Endodermal cell (in vitro differentiated cells): Measurements from ENCODE around the gene PC. TPM values are rescaled to one million over a fixed set of nuclear protein-coding genes. Genes with fewer than 3 reads are reported as not detected.

ENCODE experiments used
- DNase-seq: peaks from one replicate; pipeline ENCODE4 v3.0.0-alpha.2; 2017
- H3K27ac ChIP-seq: 2 replicates; pipeline ENCODE4 v1.5.1; 2013; ENCODE audit warnings: mild to moderate bottlenecking, low read depth, low read length, moderate library complexity
- H3K27me3 ChIP-seq: 2 replicates; pipeline ENCODE4 v1.6.1; 2013; ENCODE audit warnings: mild to moderate bottlenecking, low read length, moderate library complexity; ENCODE audit not compliant: insufficient read depth, control insufficient read depth, poor library complexity, severe bottlenecking
- H3K36me3 ChIP-seq: 2 replicates; pipeline ENCODE4 v1.7.0; 2013; ENCODE audit warnings: mild to moderate bottlenecking, low read length, moderate library complexity; ENCODE audit not compliant: control insufficient read depth, insufficient read depth
- H3K4me1 ChIP-seq: one replicate; pipeline ENCODE4 v1.7.0; 2013; ENCODE audit warnings: low read length; ENCODE audit not compliant: control insufficient read depth, insufficient read depth
- H3K4me3 ChIP-seq: 2 replicates; pipeline ENCODE4 v1.5.1; 2013; ENCODE audit warnings: mild to moderate bottlenecking, low read length, moderate library complexity
- H3K9ac ChIP-seq: 2 replicates; pipeline ENCODE4 v1.6.1; 2013; ENCODE audit warnings: mild to moderate bottlenecking, low read length, moderate library complexity; ENCODE audit not compliant: poor library complexity, severe bottlenecking; ENCODE audit errors: extremely low read depth
- H3K9me3 ChIP-seq: 2 replicates; pipeline ENCODE4 v1.6.1; 2013; ENCODE audit warnings: mild to moderate bottlenecking, low read length, moderate library complexity; ENCODE audit not compliant: control insufficient read depth
- H3K27ac Mint-ChIP-seq: 2 replicates; pipeline ENCODE4 v1.8.0; 2020; ENCODE audit warnings: mixed read lengths
- H3K27me3 Mint-ChIP-seq: 2 replicates; pipeline ENCODE4 v1.8.0; 2021; ENCODE audit warnings: mild to moderate bottlenecking, mixed read lengths; ENCODE audit not compliant: insufficient read depth
- H3K36me3 Mint-ChIP-seq: 2 replicates; pipeline ENCODE4 v1.8.0; 2020; ENCODE audit warnings: low read depth, mixed read lengths
- H3K4me1 Mint-ChIP-seq: 2 replicates; pipeline ENCODE4 v1.8.0; 2020; ENCODE audit warnings: mixed read lengths
- H3K4me3 Mint-ChIP-seq: 2 replicates; pipeline ENCODE4 v1.8.0; 2020; ENCODE audit warnings: mild to moderate bottlenecking, moderate library complexity, mixed read lengths
- H3K9me3 Mint-ChIP-seq: 2 replicates; pipeline ENCODE4 v1.8.0; 2020; ENCODE audit warnings: mild to moderate bottlenecking, mixed read lengths
- WGBS, 2 experiments: methylation state at CpG; one replicate each; pipeline versions ENCODE4 v1.1.5 to v1.1.7; 2013; ENCODE audit warnings: missing lambda C conversion rate in 2 of 2, mixed read lengths in 1 of 2; ENCODE audit not compliant: insufficient coverage in 1 of 2, insufficient read length in 1 of 2; 5-methylcytosine and 5-hydroxymethylcytosine counted together
- total RNA-seq, 2 donors: library from RNA; stranded (reverse); fragmentation: NEBNext Ultra II Directional in 1 of 2; extraction: Animal tissue kit (Norgen Biotek cat#: 25700) in 1 of 2; gene quantifications; 2 replicates in 1 of 2; 3 replicates in 1 of 2; pipeline ENCODE4 v1.2.1, GENCODE V29; 2021
- TF ChIP-seq, protein P1 (sequence below): fragments of 200-600 bp; sonication (generic); conservative IDR thresholded peaks from 2 replicates; pipeline ENCODE4 v1.5.0; 2021; ENCODE audit warnings: antibody characterized with exemption, mild to moderate bottlenecking

Gene PC
- total RNA-seq, 2 donors from 2014 or later: 21.9 to 24.4 TPM

DNA sequence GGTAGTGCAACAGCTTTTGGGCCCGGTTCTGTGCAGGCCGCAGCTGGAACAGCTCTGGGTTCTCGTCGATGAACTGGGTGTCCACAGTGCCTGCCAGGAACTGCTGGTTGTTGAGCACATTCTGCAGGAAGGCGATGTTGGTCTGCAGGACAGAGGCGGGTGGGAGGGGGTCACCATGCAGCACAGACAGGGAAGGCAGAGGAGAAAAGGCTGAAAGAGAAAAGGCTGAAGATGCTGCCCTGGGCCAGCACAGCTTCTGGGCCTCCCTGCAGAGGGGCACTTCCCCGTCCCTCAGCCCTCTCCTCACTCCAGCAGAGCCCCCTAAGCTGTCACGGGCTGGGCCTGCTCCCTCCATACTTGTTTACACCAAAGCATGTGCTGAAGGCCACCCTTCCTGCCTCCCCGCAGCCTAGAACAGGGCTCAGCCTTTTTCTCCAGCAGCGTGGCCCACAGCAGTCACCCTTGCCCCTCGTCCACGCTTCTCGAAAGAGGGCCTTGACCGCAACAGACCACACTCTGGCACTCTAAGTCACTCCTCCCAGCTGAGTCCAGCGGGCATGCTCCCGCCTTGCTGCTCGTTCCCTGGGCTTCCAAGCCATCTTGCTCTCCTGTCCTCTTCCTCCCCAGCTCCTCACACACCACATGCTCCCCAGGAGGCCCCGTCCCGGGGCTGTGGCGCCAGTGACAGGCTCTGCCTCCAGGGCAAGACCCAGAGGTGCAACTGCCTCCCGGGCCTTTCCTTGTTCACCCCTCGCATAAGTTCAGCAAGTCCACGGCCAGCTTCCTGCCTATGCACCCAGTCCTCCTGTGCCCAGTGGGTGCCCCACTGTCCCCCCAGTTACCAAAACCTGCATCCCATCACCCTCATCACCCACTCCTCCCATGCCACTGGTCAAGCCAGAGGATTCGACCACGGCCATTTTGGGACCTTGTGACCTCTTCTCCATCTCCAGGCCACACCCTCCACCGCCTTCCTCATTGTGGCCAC, 104.6 kb downstream of the PC start:
- H3K36me3 ChIP-seq: no peaks in the 10 kb centered on the region
- Mint-ChIP-seq H3K27me3 (no peaks in the 10 kb centered on the region), H3K36me3 (no peaks in the 10 kb centered on the region), H3K27ac (no peak overlapping the region), H3K4me1 (peaks cover 4% of the 10 kb centered on the region), H3K9me3 (no peaks in the 10 kb centered on the region), H3K4me3 (no peak overlapping the region)
- H3K4me1 ChIP-seq: no peaks in the 10 kb centered on the region
- no peaks in the 10 kb centered on the region for H3K27me3 ChIP-seq
- H3K27ac ChIP-seq: no peak overlapping the region
- 91 to 92% methylated on average over 20 to 26 of the region's 26 CpGs for WGBS, 2 experiments
- H3K9me3 ChIP-seq: no peaks in the 10 kb centered on the region
- no peak overlapping the region for H3K9ac ChIP-seq
- no peak overlapping the region for H3K4me3 ChIP-seq
- TF ChIP-seq, protein P1, sequence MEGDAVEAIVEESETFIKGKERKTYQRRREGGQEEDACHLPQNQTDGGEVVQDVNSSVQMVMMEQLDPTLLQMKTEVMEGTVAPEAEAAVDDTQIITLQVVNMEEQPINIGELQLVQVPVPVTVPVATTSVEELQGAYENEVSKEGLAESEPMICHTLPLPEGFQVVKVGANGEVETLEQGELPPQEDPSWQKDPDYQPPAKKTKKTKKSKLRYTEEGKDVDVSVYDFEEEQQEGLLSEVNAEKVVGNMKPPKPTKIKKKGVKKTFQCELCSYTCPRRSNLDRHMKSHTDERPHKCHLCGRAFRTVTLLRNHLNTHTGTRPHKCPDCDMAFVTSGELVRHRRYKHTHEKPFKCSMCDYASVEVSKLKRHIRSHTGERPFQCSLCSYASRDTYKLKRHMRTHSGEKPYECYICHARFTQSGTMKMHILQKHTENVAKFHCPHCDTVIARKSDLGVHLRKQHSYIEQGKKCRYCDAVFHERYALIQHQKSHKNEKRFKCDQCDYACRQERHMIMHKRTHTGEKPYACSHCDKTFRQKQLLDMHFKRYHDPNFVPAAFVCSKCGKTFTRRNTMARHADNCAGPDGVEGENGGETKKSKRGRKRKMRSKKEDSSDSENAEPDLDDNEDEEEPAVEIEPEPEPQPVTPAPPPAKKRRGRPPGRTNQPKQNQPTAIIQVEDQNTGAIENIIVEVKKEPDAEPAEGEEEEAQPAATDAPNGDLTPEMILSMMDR: no peak
- peak; percentile 46 for DNase-seq

DNA sequence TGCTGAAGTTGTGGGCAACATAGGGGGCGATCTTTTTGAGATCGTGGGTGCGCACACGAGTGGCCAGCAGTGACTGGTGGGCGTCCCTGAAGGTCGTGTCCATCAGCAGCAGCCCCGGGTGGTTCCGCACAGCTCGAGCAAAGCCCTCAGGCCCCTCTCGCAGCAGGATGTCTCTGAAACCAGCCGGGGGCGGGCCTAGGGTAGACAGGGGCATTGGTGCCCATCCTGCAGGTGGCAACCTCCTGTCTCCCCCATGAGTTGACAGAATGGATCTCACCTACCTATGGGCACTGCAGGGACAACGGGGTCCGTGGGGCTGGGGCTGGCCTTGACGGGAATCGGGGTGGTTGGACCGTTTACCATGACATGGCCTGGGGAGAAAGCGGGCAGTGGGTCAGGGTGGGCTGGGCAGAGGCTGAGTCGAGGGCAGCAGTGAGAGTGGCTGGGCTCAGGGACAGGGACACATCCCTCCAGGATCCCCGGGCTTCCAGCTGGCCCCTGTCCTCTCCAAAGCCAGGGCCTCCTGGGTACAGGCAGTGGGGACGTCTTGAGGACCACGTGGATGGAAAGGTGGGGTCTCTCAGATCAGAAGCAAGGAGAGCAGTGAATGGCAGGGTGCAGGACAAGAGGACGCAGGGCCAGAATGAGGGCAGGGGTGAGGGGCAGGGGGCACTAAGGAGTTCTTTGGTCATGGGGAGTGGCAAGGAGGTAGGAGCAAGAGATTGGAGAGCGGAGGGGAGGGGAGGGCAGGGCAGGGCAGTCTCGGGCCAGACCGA, 105.5 kb downstream of the PC start:
- Histone ChIP-seq H3K4me3 (no peak overlapping the region), H3K9ac (no peak overlapping the region), H3K4me1 (no peaks in the 10 kb centered on the region), H3K27me3 (no peaks in the 10 kb centered on the region), H3K9me3 (no peaks in the 10 kb centered on the region), H3K27ac (no peak overlapping the region), H3K36me3 (no peaks in the 10 kb centered on the region)
- H3K4me1 Mint-ChIP-seq: peaks cover 4% of the 10 kb centered on the region
- no peaks in the 10 kb centered on the region for H3K9me3 Mint-ChIP-seq
- TF ChIP-seq, protein P1: peak; percentile 22
- DNase-seq: peak; percentile 31
- peaks cover 4% of the 10 kb centered on the region for H3K36me3 Mint-ChIP-seq
- H3K4me3 Mint-ChIP-seq: no peak overlapping the region
- H3K27ac Mint-ChIP-seq: no peak overlapping the region
- H3K27me3 Mint-ChIP-seq: no peaks in the 10 kb centered on the region
- WGBS, 2 experiments: 91 to 94% methylated on average over 25 to 26 of the region's 26 CpGs

- Mint-ChIP-seq H3K27ac (peak overlapping the region; percentile 48), H3K27me3 (no peaks in the 10 kb centered on the region), H3K36me3 (peaks cover 4% of the 10 kb centered on the region), H3K4me3 (no peak overlapping the region), H3K4me1 (peaks cover 4% of the 10 kb centered on the region), H3K9me3 (no peaks in the 10 kb centered on the region)
- no peaks in the 10 kb centered on the region for H3K4me1 ChIP-seq
- no peak overlapping the region for H3K4me3 ChIP-seq
- no peaks in the 10 kb centered on the region for H3K27me3 ChIP-seq
- no peaks in the 10 kb centered on the region for H3K9me3 ChIP-seq
- H3K36me3 ChIP-seq: peaks cover 2% of the 10 kb centered on the region
- peak; percentile 88 for DNase-seq
- H3K9ac ChIP-seq: no peak overlapping the region
- WGBS, 2 experiments: 84 to 91% methylated on average over 23 to 26 of the region's 26 CpGs
- no peak overlapping the region for H3K27ac ChIP-seq
- TF ChIP-seq, protein P1: peak; percentile 78
These were observed 106.3 kb downstream of the PC start for GRCh38 chr11:66851698-66852465.
